ENCODE results near the gene RNU1-2. TPM values are rescaled to one million over a fixed set of nuclear protein-coding genes. Genes with fewer than 3 reads are reported as not detected.

Gene RNU1-2
- total RNA-seq, 4 donors from 2014 or later: under 0.01 TPM; not detected in 3

- peak overlapping the region; percentile 88 to 98 (median 93) for H3K27ac ChIP-seq
- H3K36me3 ChIP-seq: no peaks in the 10 kb centered on the region
- no peak for ATAC-seq
- no peaks in the 10 kb centered on the region for H3K9me3 ChIP-seq
- intact Hi-C loops (cut with DNase I; ENCODE audit: low total_unique reads) (loop anchor here (10.0 kb wide), 1 partner anchor 409 kb away; no protein-coding TSS in a partner anchor), in situ Hi-C loops (cut with MboI; ENCODE audit: low sequenced_read_pairs in 4 of 4) (no loop called here)
- TF ChIP-seq POLR2A (IDR thresholded peaks at IDR 0.05) (no peak), CTCF (IDR thresholded peaks at IDR 0.05 in 4 of 5, conservative IDR thresholded peaks at IDR 0.05 in 1 of 5) (no peak)
- peak overlapping the region; percentile 64 to 79 (median 69) for H3K4me3 ChIP-seq
- peaks cover 24 to 28% of the 10 kb centered on the region in 2 donors for H3K4me1 ChIP-seq
- no peak for DNase-seq
- H3K27me3 ChIP-seq: no peaks in the 10 kb centered on the region
These were observed 7.6 kb downstream of the RNU1-2 start for GRCh38 chr1:16903458-16903796.

- intact Hi-C loops (cut with DNase I; ENCODE audit: low total_unique reads) (loop anchor here (1.0 to 10.0 kb wide), 4 partner anchors 8 to 410 kb away; partner anchors contain the start of gene SDHB), in situ Hi-C loops (cut with MboI; ENCODE audit: low sequenced_read_pairs in 4 of 4) (no loop called here)
- DNase-seq (peak; percentile 100), ATAC-seq (peak; percentile 96 to 98)
- Histone ChIP-seq H3K27ac (peak overlapping the region; percentile 88 to 98 (median 93)), H3K9me3 (no peaks in the 10 kb centered on the region), H3K4me3 (peak overlapping the region; percentile 64 to 79 (median 69)), H3K4me1 (peaks cover 13 to 16% of the 10 kb centered on the region in 2 donors), H3K27me3 (no peaks in the 10 kb centered on the region), H3K36me3 (no peaks in the 10 kb centered on the region)
- TF ChIP-seq POLR2A (IDR thresholded peaks at IDR 0.05) (no peak), CTCF (IDR thresholded peaks at IDR 0.05 in 4 of 5, conservative IDR thresholded peaks at IDR 0.05 in 1 of 5) (no peak)
These were observed 8.9 kb downstream of the RNU1-2 start for GRCh38 chr1:16904560-16905109.

GRCh38 chr1:16905110-16905867 is 9.5 kb downstream of the RNU1-2 start:
- in situ Hi-C loops (cut with MboI; ENCODE audit: low sequenced_read_pairs in 4 of 4) (no loop called here), intact Hi-C loops (cut with DNase I; ENCODE audit: low total_unique reads) (loop anchor here (5.0 to 10.0 kb wide), 3 partner anchors 147 to 410 kb away; partner anchors contain the start of gene SDHB)
- H3K4me1 ChIP-seq: peaks cover 13 to 15% of the 10 kb centered on the region in 2 donors
- ATAC-seq: peak; percentile 87 to 91
- no peaks in the 10 kb centered on the region for H3K27me3 ChIP-seq
- no peaks in the 10 kb centered on the region for H3K9me3 ChIP-seq
- no peaks in the 10 kb centered on the region for H3K36me3 ChIP-seq
- TF ChIP-seq POLR2A (IDR thresholded peaks at IDR 0.05) (peak; percentile 97 to 98), CTCF (IDR thresholded peaks at IDR 0.05 in 4 of 5, conservative IDR thresholded peaks at IDR 0.05 in 1 of 5) (no peak)
- peak overlapping the region; percentile 88 to 98 (median 93) for H3K27ac ChIP-seq
- peak overlapping the region; percentile 64 to 79 (median 69) for H3K4me3 ChIP-seq
- DNase-seq: peak in 1 of 2 donors; percentile 53

GRCh38 chr1:16905868-16906702 is 10.3 kb downstream of the RNU1-2 start:
- ATAC-seq (no peak), DNase-seq (no peak)
- H3K9me3 ChIP-seq: no peaks in the 10 kb centered on the region
- H3K4me1 ChIP-seq: peaks cover 13 to 15% of the 10 kb centered on the region in 2 donors
- intact Hi-C loops (cut with DNase I; ENCODE audit: low total_unique reads) (loop anchor here (5.0 to 10.0 kb wide), 3 partner anchors 146 to 411 kb away; partner anchors contain the start of gene SDHB), in situ Hi-C loops (cut with MboI; ENCODE audit: low sequenced_read_pairs in 4 of 4) (no loop called here)
- no peaks in the 10 kb centered on the region for H3K36me3 ChIP-seq
- H3K27ac ChIP-seq: peak overlapping the region; percentile 88 to 98 (median 93)
- no peaks in the 10 kb centered on the region for H3K27me3 ChIP-seq
- H3K4me3 ChIP-seq: no peak overlapping the region
- TF ChIP-seq POLR2A (IDR thresholded peaks at IDR 0.05): no peak
- no peak for TF ChIP-seq CTCF (IDR thresholded peaks at IDR 0.05 in 4 of 5, conservative IDR thresholded peaks at IDR 0.05 in 1 of 5)

All from gastrocnemius medialis (tissue), 4 donors.